A549 (cell line): ENCODE measurements around the gene SURF6. TPM values are rescaled to one million over a fixed set of nuclear protein-coding genes. Genes with fewer than 3 reads are reported as not detected.

ENCODE experiments used
- ATAC-seq, 2 experiments: fragments of 200-7000 bp in 1 of 2; fragments of >200 bp in 1 of 2; cut with Nextera tagmentation in 1 of 2; cut with Tn5 transposase in 1 of 2; 3 replicates each; pipeline versions ENCODE4 v1.8.0 to v1.9.1; 2018 to 2020; ENCODE audit warnings: mild to moderate bottlenecking in 1 of 2, moderate library complexity in 1 of 2
- CTCF ChIA-PET: fragments of 300-600 bp; sonication (Branson Sonifier 250); formaldehyde crosslinking; extraction: SDS; loops from one replicate; lab custom pipeline; 2021; ENCODE audit warnings: antibody characterized with exemption, inconsistent platforms; lab: Yijun Ruan, JAX
- POLR2A ChIA-PET: fragments of 350-600 bp; formaldehyde crosslinking; extraction: SDS; loops from one replicate; lab custom pipeline; 2021; ENCODE audit warnings: antibody characterized with exemption, inconsistent platforms; lab: Yijun Ruan, JAX
- DNase-seq, 2 experiments: peaks; one replicate each; pipeline versions ENCODE4 v3.0.0 to v3.0.0-alpha.2; 2011 to 2016; ENCODE audit warnings: low read depth in 1 of 2, low spot score in 1 of 2
- FAIRE-seq: peaks from 2 replicates; lab custom pipeline; 2011; peaks lifted over from hg19 to GRCh38; lab: Jason Lieb, UNC
- H3K27ac ChIP-seq, 2 experiments: fragments of >200 bp; sonication (Bioruptor Twin); formaldehyde crosslinking; 3 replicates each; pipeline ENCODE4 v1.5.1; 2016 to 2017
- H3K4me1 ChIP-seq: fragments of >200 bp; sonication (Bioruptor Twin); formaldehyde crosslinking; 3 replicates; pipeline ENCODE4 v1.6.1; 2016
- H3K4me2 ChIP-seq: fragments of >200 bp; sonication (Bioruptor Twin); formaldehyde crosslinking; 3 replicates; pipeline ENCODE4 v1.6.1; 2016
- H3K4me3 ChIP-seq: fragments of >200 bp; sonication (Bioruptor Twin); formaldehyde crosslinking; 3 replicates; pipeline ENCODE4 v1.5.1; 2016
- H3K9me3 ChIP-seq: fragments of >200 bp; sonication (Bioruptor Twin); formaldehyde crosslinking; 3 replicates; pipeline ENCODE4 v1.6.1; 2016
- BHLHE40 ChIP-seq: IDR thresholded peaks from 2 replicates; pipeline ENCODE4 v1.6.1; 2012; ENCODE audit warnings: low read depth, low read length, inconsistent platforms
- CEBPB ChIP-seq, 2 experiments: fragments of >200 bp in 1 of 2; sonication (Bioruptor Twin) in 1 of 2; formaldehyde crosslinking in 1 of 2; IDR thresholded peaks; 2 replicates each; pipeline ENCODE4 v1.6.1; 2012 to 2016
- CHD2 ChIP-seq: fragments of 150-350 bp; IDR thresholded peaks from 2 replicates; pipeline ENCODE4 v1.6.1; 2014; ENCODE audit warnings: low read length; ENCODE audit not compliant: partially characterized antibody
- CHD4 ChIP-seq: fragments of 200-600 bp; sonication (generic); IDR thresholded peaks from 2 replicates; pipeline ENCODE4 v1.6.1; 2016; ENCODE audit warnings: antibody characterized with exemption, mild to moderate bottlenecking, borderline replicate concordance
- EHMT2 ChIP-seq: fragments of 200-600 bp; sonication (generic); IDR thresholded peaks from 2 replicates; pipeline ENCODE4 v1.6.1; 2016; ENCODE audit warnings: antibody characterized with exemption, low read depth, mild to moderate bottlenecking, moderate library complexity
- ELK1 ChIP-seq: fragments of 150-350 bp; IDR thresholded peaks from 2 replicates; pipeline ENCODE4 v1.6.1; 2014; ENCODE audit warnings: low read depth, mild to moderate bottlenecking, low read length
- ESRRA ChIP-seq: fragments of 150-350 bp; IDR thresholded peaks from 2 replicates; pipeline ENCODE4 v1.6.1; 2014; ENCODE audit warnings: mild to moderate bottlenecking, low read length, borderline replicate concordance
- FOSB ChIP-seq: fragments of 250-450 bp; sonication (Bioruptor Pico); IDR thresholded peaks from 2 replicates; pipeline ENCODE4 v1.5.0; 2020; ENCODE audit warnings: mild to moderate bottlenecking, moderate library complexity
- FOSL2 ChIP-seq, 2 experiments: fragments of 450-650 bp in 1 of 2; fragments of >200 bp in 1 of 2; sonication (Bioruptor Twin) in 1 of 2; formaldehyde crosslinking; IDR thresholded peaks; 2 replicates each; pipeline versions ENCODE4 v1.5.0 to v1.6.1; 2016 to 2020; ENCODE audit warnings: mild to moderate bottlenecking in 1 of 2, moderate library complexity in 1 of 2
- GATA3 ChIP-seq: IDR thresholded peaks from 2 replicates; pipeline ENCODE4 v1.6.1; 2012; ENCODE audit warnings: borderline replicate concordance
- HOXA7 ChIP-seq: fragments of 250-450 bp; sonication (Bioruptor Pico); IDR thresholded peaks from 2 replicates; pipeline ENCODE4 v1.5.0; 2020; ENCODE audit warnings: mild to moderate bottlenecking, moderate library complexity
- JUNB ChIP-seq: fragments of >200 bp; sonication (Bioruptor Twin); formaldehyde crosslinking; IDR thresholded peaks from 2 replicates; pipeline ENCODE4 v1.6.1; 2016
- NPAS2 ChIP-seq: fragments of 250-450 bp; sonication (Bioruptor Pico); IDR thresholded peaks from 2 replicates; pipeline ENCODE4 v1.8.0; 2022; ENCODE audit warnings: mild to moderate bottlenecking, moderate library complexity, borderline replicate concordance
- RAD21 ChIP-seq, 2 experiments: fragments of >200 bp in 1 of 2; sonication (Bioruptor Twin) in 1 of 2; formaldehyde crosslinking in 1 of 2; IDR thresholded peaks in 1 of 2; conservative IDR thresholded peaks in 1 of 2; 2 replicates in 1 of 2; 3 replicates in 1 of 2; pipeline ENCODE4 v1.6.1; 2012 to 2018; ENCODE audit warnings: inconsistent platforms in 1 of 2
- RCOR1 ChIP-seq: fragments of 150-350 bp; IDR thresholded peaks from 2 replicates; pipeline ENCODE4 v1.6.1; 2014; ENCODE audit warnings: antibody characterized with exemption, low read length, low read depth
- RNF2 ChIP-seq: fragments of 200-600 bp; sonication (generic); IDR thresholded peaks from 2 replicates; pipeline ENCODE4 v1.6.1; 2016; ENCODE audit warnings: low read depth, mild to moderate bottlenecking, antibody characterized with exemption, moderate library complexity, borderline replicate concordance
- SMC3 ChIP-seq: fragments of >200 bp; sonication (Bioruptor Twin); formaldehyde crosslinking; IDR thresholded peaks from 3 replicates; pipeline ENCODE4 v1.6.1; 2018; ENCODE audit warnings: inconsistent platforms
- ZNF302 ChIP-seq: fragments of 250-450 bp; sonication (Bioruptor Pico); IDR thresholded peaks from 2 replicates; pipeline ENCODE4 v1.9.0; 2021; ENCODE audit warnings: inconsistent platforms, mild to moderate bottlenecking, moderate library complexity
- WGBS: methylation state at CpG from one replicate; pipeline ENCODE4 v1.1.6; 2017; ENCODE audit errors: missing lambda C conversion rate; 5-methylcytosine and 5-hydroxymethylcytosine counted together
- polyA plus RNA-seq, 4 experiments: library from polyadenylated mRNA; depleted of rRNA in 3 of 4; stranded (reverse); fragments of >200 nt; fragmentation: RNase III in 1 of 4; extraction: RNeasy Plus Mini Kit Qiagen cat#74134 plus additional on column Dnase treatment in 1 of 4; gene quantifications; 2 replicates in 3 of 4; 3 replicates in 1 of 4; pipeline ENCODE4 v1.2.3, GENCODE V29; 2011 to 2017
- TF ChIP-seq, protein P1 (sequence below): fragments of 200-600 bp; sonication (generic); IDR thresholded peaks from 2 replicates; pipeline ENCODE4 v1.6.1; 2016; ENCODE audit warnings: antibody characterized with exemption, mild to moderate bottlenecking, moderate library complexity

SURF6 gene
- polyA plus RNA-seq, 2 of the 4 experiments (the other 2 are of a cell fraction) = 10.5 to 25.1 TPM

GRCh38 chr9:133366435-133366834 lies 30.4 kb upstream of the SURF6 start:
- CTCF ChIA-PET = interaction anchor here (0.6 to 3.2 kb wide), 7 partner anchors 8 to 234 kb away, joined by 3 to 16 read pairs (median 5); no protein-coding TSS in a partner anchor
- Histone ChIP-seq H3K9me3 (no peaks in the 10 kb centered on the region), H3K4me1 (peaks cover 10% of the 10 kb centered on the region; the same call in 1 of the 3 replicates)
- TF ChIP-seq RCOR1 (no peak), CHD4 (no peak), RAD21 (conservative IDR thresholded peaks at IDR 0.05 in 1 of 2, IDR thresholded peaks at IDR 0.05 in 1 of 2) (no peak), CEBPB (IDR thresholded peaks at IDR 0.05) (no peak), EHMT2 (no peak), CHD2 (no peak), RNF2 (no peak), ESRRA (no peak)
- TF ChIP-seq, all 56 proteins: peak for 0
- WGBS = 96% methylated on average over 5 of the region's 11 CpGs
- no peak for ATAC-seq
- FAIRE-seq = no peak
- no peak overlapping the region for H3K27ac ChIP-seq
- POLR2A ChIA-PET = interaction anchor here (1.1 kb wide), 1 partner anchor 15 kb away, joined by 3 read pairs; no protein-coding TSS in a partner anchor
- no peak overlapping the region for H3K4me3 ChIP-seq
- H3K4me2 ChIP-seq = no peak overlapping the region
- DNase-seq = no peak

DNA sequence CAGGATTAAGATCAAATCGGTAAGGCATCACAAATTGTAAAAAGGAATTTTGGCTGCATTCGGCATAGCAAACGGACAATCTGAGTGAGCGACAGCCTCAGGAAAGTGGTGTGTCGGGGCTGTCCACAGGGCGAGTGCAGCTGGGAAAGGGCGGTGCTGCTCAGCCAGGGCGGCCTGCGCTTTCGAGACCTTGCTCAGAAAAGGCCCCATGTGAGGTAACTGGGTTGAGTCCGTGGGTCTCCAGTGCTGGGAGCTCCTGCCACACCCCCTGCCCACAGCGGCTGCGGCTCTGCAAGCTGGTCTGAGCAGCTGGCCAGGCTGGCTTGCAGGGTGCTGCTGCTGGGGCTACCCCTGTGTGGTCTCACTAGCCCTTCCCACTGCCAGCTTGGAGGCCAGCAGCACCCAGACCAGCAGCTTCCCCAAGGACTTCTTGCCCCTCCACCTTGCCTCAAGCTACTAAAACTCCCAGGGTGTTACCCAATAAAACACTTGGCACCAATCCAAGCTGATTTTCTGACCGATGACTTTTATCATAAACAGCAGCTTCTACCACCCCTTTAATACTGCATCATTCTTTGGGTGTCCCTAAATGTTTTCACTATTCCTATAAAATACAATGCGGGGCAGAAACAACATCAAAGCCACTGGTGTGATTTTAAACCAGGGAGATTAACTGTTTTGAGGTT lies 26.5 kb upstream of the SURF6 start:
- Histone ChIP-seq H3K9me3 (no peaks in the 10 kb centered on the region), H3K4me3 (no peak overlapping the region), H3K4me2 (no peak overlapping the region), H3K4me1 (peaks cover 5% of the 10 kb centered on the region; the same call in 1 of the 3 replicates), H3K27ac (no peak overlapping the region)
- CTCF ChIA-PET = interaction anchor here (0.6 to 2.2 kb wide), 9 partner anchors 8 to 215 kb away, joined by 3 to 9 read pairs (median 4); partner anchors contain the start of genes MED22 and RPL7A
- FAIRE-seq (no peak), DNase-seq (no peak), ATAC-seq (no peak)
- no peak for TF ChIP-seq BHLHE40
- TF ChIP-seq RCOR1 = no peak
- TF ChIP-seq SMC3 = no peak
- TF ChIP-seq CHD2 = no peak
- no peak for TF ChIP-seq CHD4
- no peak for TF ChIP-seq ELK1
- TF ChIP-seq GATA3 = no peak
- TF ChIP-seq RNF2 = no peak
- no peak for TF ChIP-seq NPAS2 (CRISPR knock-in tag)
- TF ChIP-seq JUNB = no peak
- no peak for TF ChIP-seq ZNF302
- no peak for TF ChIP-seq FOSL2 (IDR thresholded peaks at IDR 0.05)
- TF ChIP-seq FOSL2 (CRISPR knock-in tag; IDR thresholded peaks at IDR 0.05) = no peak
- TF ChIP-seq HOXA7 (CRISPR knock-in tag) = no peak
- TF ChIP-seq, protein P1, sequence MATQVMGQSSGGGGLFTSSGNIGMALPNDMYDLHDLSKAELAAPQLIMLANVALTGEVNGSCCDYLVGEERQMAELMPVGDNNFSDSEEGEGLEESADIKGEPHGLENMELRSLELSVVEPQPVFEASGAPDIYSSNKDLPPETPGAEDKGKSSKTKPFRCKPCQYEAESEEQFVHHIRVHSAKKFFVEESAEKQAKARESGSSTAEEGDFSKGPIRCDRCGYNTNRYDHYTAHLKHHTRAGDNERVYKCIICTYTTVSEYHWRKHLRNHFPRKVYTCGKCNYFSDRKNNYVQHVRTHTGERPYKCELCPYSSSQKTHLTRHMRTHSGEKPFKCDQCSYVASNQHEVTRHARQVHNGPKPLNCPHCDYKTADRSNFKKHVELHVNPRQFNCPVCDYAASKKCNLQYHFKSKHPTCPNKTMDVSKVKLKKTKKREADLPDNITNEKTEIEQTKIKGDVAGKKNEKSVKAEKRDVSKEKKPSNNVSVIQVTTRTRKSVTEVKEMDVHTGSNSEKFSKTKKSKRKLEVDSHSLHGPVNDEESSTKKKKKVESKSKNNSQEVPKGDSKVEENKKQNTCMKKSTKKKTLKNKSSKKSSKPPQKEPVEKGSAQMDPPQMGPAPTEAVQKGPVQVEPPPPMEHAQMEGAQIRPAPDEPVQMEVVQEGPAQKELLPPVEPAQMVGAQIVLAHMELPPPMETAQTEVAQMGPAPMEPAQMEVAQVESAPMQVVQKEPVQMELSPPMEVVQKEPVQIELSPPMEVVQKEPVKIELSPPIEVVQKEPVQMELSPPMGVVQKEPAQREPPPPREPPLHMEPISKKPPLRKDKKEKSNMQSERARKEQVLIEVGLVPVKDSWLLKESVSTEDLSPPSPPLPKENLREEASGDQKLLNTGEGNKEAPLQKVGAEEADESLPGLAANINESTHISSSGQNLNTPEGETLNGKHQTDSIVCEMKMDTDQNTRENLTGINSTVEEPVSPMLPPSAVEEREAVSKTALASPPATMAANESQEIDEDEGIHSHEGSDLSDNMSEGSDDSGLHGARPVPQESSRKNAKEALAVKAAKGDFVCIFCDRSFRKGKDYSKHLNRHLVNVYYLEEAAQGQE = no peak
- no peak for TF ChIP-seq FOSB
- 91% methylated on average over 13 of the region's 15 CpGs for WGBS
- POLR2A ChIA-PET = interaction anchor here (0.8 to 1.4 kb wide), 2 partner anchors 14 to 15 kb away, joined by 3 to 8 read pairs; partner anchors contain the start of genes MED22 and RPL7A
